ENCODE measurements around the gene FAM131B.

GRCh38 chr7:143382126-143382790 lies 19.7 kb upstream of the FAM131B start:
- TF ChIP-seq CTCF (IDR thresholded peaks at IDR 0.05) (no peak), ZFX (IDR thresholded peaks at IDR 0.05; ENCODE audit: borderline replicate concordance) (no peak)
